HG03196 (cell line): ENCODE results near the gene ASIC4.

ENCODE experiments used
- ATAC-seq: cut with Tn5 transposase; IDR thresholded peaks from one replicate; pipeline ENCODE4 v1.9.1; 2021; ENCODE audit not compliant: unreplicated experiment

Gene ASIC4

GRCh38 chr2:219566640-219567039 lies 52.4 kb downstream of the ASIC4 start:
- no peak for ATAC-seq

DNA sequence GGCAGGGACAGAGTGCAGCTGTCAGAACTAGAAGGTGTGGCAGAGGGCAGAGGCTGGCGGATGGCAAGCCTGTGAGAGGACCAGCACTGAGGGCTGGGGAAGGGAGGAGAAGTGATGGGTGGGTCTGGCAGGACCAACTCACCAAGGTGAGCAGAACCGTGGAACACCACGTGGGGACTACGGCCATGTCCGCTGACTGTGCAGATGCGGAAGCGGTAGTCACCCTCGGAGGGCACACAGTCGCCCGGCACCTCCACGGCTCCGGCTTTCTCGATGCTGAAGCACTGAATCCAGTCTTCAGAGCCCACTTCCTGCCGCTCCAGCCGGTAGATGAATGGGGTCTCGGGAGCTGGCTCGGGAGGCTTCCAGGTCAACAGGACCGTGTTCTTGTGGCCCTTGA lies 52.8 kb downstream of the ASIC4 start:
- no peak for ATAC-seq

DNA sequence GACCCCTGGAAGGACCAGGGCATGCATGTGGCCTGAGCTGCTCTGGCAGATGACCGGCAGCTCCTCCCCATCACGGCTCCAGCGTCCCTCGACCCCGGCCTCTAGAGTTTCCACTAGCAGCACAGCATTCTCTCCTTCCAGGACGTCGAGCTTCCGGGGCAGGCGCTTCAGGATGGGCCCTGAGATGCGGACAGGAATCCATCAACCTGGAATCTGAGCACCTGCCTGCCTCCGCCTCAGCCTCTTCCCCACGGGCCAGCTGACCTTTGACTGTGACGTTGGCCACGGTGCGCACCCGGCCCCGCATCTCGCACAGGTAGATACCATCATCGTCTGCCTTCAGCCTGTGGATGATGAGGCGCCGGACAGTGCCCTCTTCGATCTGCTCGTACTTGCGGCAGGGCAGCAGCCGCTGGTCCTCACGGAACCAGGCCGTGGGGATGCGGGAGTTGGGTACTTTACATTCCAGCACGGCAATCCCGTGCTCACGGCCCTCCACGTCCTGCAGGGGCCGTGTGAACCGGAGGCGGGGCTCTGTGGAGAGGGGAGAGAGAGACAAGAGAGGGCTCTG lies 53.6 kb downstream of the ASIC4 start:
- no peak for ATAC-seq

DNA sequence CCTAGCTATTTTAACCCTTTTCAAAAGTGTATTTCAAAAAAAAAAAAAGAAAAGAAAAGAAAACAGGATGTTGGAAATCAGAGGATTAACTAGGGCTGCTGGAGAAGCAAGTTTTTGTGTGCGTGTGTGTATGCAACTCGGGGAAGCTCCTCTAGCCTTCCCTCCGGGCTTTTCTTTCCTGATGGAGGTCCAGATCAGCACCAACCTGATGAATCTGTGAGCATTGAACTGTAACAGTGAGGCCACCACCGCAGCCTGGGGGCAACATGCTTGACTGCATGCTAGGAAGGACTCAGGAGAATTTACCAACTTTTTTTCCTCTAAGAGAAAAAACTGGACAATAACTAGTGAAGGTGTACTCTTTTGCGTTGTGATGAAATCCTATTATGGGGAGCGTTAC lies 54.8 kb downstream of the ASIC4 start:
- no peak for ATAC-seq

GRCh38 chr2:219569635-219570034 lies 55.4 kb downstream of the ASIC4 start:
- ATAC-seq, result no peak

DNA sequence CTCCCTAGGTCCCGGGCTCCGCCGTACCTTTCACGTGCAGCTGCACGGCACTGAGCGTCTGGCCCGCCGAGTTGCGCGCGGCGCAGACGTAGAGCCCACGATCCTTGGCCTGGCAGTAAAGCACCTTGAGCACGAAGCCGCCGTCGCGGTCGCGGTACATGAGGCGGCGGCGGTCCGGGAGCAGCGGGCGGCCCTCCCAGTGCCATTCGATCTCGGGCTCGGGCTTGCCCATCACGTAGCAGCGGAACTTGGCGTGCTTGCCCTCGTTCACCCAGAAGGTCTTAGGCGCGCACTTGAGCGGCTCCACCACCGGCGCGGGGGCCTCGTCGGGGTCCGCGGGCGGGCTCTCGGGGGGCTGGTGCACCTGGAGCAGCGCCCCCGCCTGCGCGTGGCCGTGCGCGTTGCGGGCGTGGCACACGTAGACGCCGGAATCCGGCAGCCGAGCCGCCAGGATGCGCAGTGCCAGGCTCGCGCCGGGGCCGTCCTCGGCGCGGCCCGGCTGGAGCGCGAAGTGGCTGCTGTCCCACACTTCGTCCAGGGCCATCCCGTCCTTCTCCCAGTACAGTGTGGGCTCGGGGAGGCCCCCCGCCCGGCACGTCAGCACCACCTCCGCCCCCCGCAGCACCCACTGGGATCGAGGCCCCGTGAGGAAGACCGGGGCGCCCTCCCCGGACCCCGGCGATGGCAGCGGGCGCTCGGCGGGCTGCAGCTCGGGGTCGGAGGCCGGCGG lies 56.1 kb downstream of the ASIC4 start:
- no peak for ATAC-seq

- no peak for ATAC-seq
Observed at GRCh38 chr2:219570924-219571310, 56.6 kb downstream of the ASIC4 start.

DNA sequence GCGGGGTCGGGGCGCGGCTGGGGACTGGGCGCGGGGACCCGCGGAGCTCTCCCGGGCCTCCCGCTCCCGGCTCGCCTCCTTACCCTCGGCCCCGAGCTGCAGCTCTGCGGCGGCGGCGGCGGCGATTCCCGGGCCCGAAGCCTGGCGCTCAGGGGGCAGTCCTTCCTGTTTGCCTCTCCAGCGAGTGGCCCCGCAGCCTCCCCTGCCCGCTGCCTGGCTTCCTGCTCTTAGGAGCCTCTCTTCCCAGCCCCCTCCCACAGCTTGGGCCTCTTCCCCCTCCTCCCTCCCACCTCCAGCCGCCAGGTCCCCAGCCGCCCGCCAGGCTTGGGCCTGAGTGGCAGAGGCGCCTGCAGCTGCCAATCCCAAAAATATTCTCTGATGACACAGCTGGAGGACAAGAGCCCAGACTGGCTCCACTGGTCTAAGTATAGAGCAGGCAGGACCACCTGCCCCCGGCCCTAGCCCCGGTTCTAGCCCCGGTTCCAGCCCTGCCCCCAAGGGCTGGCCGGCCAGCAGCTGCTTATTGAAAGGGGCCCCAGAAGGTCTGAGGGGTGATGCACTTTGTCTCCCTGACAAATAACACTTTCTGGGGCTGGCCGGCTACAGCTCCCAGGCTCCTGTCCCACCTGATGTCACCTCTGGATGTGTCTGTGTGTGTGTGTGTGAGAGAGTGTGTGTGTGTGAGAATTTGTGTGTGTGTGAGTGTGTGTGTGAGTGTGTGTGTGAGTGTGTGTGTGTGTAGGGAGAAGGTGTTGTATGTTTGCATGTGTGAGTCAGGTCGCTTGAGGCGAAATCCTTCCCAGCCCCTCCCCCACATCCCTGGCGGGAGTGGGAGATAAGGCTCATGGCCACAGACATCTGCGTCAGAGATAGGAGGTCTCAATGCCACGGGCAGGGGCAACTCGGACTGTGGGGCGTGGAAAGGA lies 57.3 kb downstream of the ASIC4 start, which contains the start of gene OBSL1:
Gene OBSL1 (minus strand): TSS at position 229 of the 926 bp plus-strand sequence. CDS start 307 bp downstream, outside the sequence.
- no peak for ATAC-seq

GRCh38 chr2:219572237-219573001 lies 58.1 kb downstream of the ASIC4 start, which contains the start of gene INHA:
Gene INHA, plus strand, starts transcription at chr2:219572310. Its CDS starts 65 bp downstream, at chr2:219572375.
- no peak for ATAC-seq

DNA sequence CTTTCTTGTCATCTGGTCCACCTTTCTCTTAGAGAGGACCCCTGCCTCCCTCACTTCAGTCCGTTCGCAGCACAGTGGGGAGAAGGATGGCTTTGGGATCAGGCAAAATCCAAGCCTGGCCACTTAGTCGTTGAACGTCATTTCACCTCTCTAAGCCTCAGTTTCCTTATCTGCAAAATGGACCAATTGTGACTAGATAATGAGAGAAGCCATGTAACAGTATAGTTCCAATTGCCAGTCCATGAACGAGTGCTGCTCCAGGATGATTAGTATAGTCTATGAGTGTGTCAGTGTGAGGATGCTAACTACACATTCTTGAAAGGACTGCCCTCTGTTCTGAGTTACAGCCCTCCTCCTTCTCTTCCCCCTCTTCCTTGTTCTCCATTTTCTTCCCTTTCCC lies 58.9 kb downstream of the ASIC4 start:
- ATAC-seq, result no peak

DNA sequence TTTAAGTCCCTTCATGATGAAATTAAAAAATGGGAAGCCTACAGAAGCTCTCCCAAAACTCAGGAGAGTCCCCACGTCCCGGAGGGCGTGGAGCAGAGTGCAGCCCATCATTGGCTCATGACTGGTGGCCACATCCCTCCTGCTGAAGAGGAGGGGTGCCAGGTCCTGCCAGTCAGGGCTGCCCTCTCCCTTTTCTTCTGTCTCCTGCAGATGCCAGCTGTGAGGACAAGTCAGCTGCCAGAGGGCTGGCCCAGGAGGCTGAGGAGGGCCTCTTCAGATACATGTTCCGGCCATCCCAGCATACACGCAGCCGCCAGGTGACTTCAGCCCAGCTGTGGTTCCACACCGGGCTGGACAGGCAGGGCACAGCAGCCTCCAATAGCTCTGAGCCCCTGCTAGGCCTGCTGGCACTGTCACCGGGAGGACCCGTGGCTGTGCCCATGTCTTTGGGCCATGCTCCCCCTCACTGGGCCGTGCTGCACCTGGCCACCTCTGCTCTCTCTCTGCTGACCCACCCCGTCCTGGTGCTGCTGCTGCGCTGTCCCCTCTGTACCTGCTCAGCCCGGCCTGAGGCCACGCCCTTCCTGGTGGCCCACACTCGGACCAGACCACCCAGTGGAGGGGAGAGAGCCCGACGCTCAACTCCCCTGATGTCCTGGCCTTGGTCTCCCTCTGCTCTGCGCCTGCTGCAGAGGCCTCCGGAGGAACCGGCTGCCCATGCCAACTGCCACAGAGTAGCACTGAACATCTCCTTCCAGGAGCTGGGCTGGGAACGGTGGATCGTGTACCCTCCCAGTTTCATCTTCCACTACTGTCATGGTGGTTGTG lies 60.4 kb downstream of the ASIC4 start:
- no peak for ATAC-seq

GRCh38 chr2:219575566-219576504 lies 61.6 kb downstream of the ASIC4 start:
- no peak for ATAC-seq

GRCh38 chr2:219576505-219577388 lies 62.5 kb downstream of the ASIC4 start:
- no peak for ATAC-seq

GRCh38 chr2:219578811-219579613 lies 64.7 kb downstream of the ASIC4 start:
- no peak for ATAC-seq

DNA sequence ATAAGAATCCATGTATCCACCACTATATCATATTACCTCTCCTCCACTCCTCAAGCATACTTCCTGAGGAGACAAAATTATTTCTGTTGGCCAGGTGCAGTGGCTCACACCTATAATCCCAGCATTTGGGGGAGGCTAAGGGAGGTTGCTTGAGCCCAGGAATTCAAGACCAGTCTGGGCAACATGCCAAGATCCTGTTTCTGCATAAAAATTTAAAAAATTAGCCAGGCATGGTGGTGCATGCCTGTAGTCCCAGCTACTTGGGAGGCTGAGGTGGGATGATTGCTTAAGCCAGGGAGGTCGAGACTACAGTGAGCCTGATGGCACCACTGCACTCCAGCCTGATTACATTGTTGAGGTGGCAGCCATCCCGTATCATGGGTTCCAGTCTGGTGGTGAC lies 67.1 kb downstream of the ASIC4 start:
- ATAC-seq, result no peak
